ENCODE measurements around the gene TPGS1. TPM values are rescaled to one million over a fixed set of nuclear protein-coding genes. Genes with fewer than 3 reads are reported as not detected.

Gene TPGS1
- total RNA-seq, 3 donors from 2014 or later: 77.7 to 98.9 (median 77.7) TPM

DNA sequence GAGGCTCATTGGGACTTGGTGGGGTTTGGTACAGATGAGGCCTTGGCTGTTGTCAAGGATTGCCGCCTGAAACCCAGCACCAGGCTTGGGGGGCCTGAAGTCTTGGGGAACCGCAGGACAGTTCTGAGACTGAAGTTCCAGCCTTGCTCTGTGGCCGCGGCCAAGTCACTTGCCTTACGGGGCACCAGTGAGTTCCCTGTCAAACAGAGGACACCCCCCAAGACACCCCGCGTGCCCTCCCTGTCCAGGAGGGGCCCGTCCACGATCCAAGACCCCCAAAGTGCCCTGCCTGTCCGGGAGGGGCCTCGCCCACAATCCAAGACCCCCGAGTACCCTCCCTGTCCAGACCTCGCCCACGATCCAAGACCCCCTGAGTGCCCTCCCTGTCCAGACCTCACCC is 26.8 kb downstream of the TPGS1 start:
- H3K27ac ChIP-seq: peak overlapping the region; percentile 84 to 99
- no peaks in the 10 kb centered on the region for H3K27me3 ChIP-seq
- TF ChIP-seq POLR2A (IDR thresholded peaks at IDR 0.05): no peak
- TF ChIP-seq, protein P1, sequence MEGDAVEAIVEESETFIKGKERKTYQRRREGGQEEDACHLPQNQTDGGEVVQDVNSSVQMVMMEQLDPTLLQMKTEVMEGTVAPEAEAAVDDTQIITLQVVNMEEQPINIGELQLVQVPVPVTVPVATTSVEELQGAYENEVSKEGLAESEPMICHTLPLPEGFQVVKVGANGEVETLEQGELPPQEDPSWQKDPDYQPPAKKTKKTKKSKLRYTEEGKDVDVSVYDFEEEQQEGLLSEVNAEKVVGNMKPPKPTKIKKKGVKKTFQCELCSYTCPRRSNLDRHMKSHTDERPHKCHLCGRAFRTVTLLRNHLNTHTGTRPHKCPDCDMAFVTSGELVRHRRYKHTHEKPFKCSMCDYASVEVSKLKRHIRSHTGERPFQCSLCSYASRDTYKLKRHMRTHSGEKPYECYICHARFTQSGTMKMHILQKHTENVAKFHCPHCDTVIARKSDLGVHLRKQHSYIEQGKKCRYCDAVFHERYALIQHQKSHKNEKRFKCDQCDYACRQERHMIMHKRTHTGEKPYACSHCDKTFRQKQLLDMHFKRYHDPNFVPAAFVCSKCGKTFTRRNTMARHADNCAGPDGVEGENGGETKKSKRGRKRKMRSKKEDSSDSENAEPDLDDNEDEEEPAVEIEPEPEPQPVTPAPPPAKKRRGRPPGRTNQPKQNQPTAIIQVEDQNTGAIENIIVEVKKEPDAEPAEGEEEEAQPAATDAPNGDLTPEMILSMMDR (IDR thresholded peaks at IDR 0.05): no peak
- no peak for TF ChIP-seq POLR2AphosphoS5 (IDR thresholded peaks at IDR 0.05)
- H3K4me3 ChIP-seq: peak overlapping the region in 2 of 3 donors; percentile 94 to 98
- H3K9me3 ChIP-seq: no peaks in the 10 kb centered on the region
- no peaks in the 10 kb centered on the region for H3K36me3 ChIP-seq
- peaks cover 8 to 20% of the 10 kb centered on the region in 2 donors for H3K4me1 ChIP-seq
- DNase-seq (ENCODE audit: low spot score in 2 of 2): no peak
- intact Hi-C loops (cut with DNase I; ENCODE audit: low total_unique reads): no loop called here

DNA sequence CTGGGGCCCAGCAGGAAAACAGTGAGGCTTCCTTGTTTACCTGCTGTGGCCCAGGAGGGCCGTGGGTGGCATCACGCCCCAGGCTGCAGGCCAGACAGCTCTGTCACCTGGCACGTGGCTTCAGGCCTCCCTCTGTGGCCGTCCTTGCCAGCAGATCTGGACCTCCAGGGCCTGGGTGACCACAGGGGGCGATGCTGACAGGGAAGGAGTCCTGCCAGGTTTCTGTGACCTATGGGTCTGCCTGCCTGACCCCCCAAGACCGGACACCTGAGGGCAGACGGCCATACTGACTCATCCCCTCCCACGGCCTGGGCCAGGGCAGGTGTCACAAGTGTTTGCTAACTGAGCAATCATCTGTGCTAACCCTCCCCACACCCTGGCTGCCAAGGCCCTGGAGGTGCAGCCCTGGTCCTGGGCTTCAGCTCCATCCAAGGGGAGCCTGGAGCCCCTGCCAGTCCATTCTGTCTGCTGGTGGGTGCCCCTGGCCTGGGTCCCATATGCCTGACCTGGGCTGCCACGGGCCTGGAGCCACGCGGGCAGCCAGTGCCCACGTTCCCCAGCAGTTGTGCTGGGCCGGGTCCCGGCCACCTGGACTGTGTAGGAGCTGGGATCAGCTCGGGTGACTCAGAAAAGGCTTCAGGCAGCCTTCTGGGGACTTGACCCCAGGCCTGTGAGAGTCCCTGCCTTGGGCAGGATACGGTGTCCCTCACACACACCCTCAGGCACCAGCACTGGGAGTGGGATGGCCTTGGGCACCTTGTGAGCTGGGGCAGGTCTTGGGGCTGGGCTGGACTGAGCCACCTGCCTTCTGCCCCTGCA is 27.9 kb downstream of the TPGS1 start:
- Histone ChIP-seq H3K36me3 (no peaks in the 10 kb centered on the region), H3K4me3 (no peak overlapping the region), H3K27ac (peak overlapping the region; percentile 2 to 36), H3K9me3 (no peaks in the 10 kb centered on the region), H3K27me3 (no peaks in the 10 kb centered on the region), H3K4me1 (peaks cover 8 to 20% of the 10 kb centered on the region in 2 donors)
- TF ChIP-seq POLR2AphosphoS5 (IDR thresholded peaks at IDR 0.05): no peak
- TF ChIP-seq, protein P1 (IDR thresholded peaks at IDR 0.05): no peak
- no peak for TF ChIP-seq POLR2A (IDR thresholded peaks at IDR 0.05)
- intact Hi-C loops (cut with DNase I; ENCODE audit: low total_unique reads): no loop called here
- no peak for DNase-seq (ENCODE audit: low spot score in 2 of 2)

DNA sequence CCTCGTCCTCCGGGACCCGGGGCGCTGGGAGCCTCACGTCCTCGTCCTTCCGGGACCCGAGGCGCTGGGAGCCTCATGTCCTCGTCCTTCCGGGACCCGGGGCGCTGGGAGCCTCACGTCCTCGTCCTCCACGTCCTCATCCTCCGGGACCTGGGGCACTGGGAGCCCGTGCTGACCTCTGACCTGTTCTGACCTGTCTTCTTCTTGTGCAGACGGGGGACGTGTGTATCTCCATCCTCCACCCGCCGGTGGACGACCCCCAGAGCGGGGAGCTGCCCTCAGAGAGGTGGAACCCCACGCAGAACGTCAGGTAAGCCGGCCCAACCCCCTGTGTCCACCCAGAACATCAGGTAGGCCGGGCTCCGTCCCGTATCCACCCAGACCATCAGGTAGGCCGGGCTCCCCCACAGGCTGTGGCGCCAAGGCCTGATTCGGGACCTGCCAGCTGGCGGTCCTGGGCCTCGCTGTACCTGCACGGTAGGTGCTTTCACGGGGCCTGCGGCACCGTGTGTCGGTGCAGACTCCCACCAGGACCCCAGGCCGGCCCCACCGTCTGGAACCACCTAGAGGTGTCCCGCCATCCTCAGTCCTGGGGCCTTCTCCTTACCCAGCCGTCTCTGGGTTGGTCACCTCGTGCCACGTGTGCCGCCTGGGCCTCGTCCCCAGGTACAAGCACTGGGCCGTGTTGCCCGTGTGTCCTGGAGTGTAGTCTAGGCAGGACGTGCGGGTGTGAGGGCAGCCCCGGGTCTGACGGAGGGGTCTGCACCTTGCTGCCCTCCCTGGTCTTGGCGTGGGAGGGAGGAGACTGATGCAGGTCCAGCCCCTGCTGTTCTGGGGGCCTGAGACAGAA is 29.0 kb downstream of the TPGS1 start:
- no peak for DNase-seq (ENCODE audit: low spot score in 2 of 2)
- intact Hi-C loops (cut with DNase I; ENCODE audit: low total_unique reads): no loop called here
- Histone ChIP-seq H3K36me3 (no peaks in the 10 kb centered on the region), H3K4me1 (peaks cover 7 to 20% of the 10 kb centered on the region in 2 donors), H3K4me3 (no peak overlapping the region), H3K27me3 (no peaks in the 10 kb centered on the region), H3K27ac (no peak overlapping the region), H3K9me3 (no peaks in the 10 kb centered on the region)
- TF ChIP-seq, protein P1 (IDR thresholded peaks at IDR 0.05): no peak
- TF ChIP-seq POLR2A (IDR thresholded peaks at IDR 0.05) (no peak), POLR2AphosphoS5 (IDR thresholded peaks at IDR 0.05) (no peak)

DNA sequence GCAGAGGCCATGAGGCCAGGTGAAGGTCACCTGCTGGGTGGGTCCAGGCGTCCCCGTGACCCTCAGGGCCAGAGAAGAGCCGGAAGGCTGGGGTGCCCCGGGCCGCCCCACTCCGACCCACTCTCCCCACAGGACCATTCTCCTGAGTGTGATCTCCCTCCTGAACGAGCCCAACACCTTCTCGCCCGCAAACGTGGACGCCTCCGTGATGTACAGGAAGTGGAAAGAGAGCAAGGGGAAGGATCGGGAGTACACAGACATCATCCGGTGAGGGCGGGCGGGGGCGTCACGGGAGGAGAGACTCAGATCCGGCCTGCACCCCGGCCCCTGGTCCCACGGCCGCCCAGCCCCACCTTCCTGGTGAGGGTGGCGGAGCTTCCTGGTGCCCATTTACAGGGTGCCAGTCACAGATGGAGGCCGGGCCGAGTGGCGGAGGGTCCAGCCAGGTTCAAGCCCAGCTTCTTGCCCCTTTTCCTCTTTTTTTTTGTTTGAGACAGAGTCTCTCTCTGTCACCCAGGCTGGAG is 29.6 kb downstream of the TPGS1 start:
- no peaks in the 10 kb centered on the region for H3K27me3 ChIP-seq
- H3K4me3 ChIP-seq: no peak overlapping the region
- no peak overlapping the region for H3K27ac ChIP-seq
- no peaks in the 10 kb centered on the region for H3K36me3 ChIP-seq
- no peak for DNase-seq (ENCODE audit: low spot score in 2 of 2)
- TF ChIP-seq, protein P1 (IDR thresholded peaks at IDR 0.05): no peak
- TF ChIP-seq POLR2AphosphoS5 (IDR thresholded peaks at IDR 0.05): no peak
- no peak for TF ChIP-seq POLR2A (IDR thresholded peaks at IDR 0.05)
- peaks cover 5 to 20% of the 10 kb centered on the region in 2 donors for H3K4me1 ChIP-seq
- intact Hi-C loops (cut with DNase I; ENCODE audit: low total_unique reads): no loop called here
- H3K9me3 ChIP-seq: no peaks in the 10 kb centered on the region

Measured in breast epithelium (tissue), 4 donors.